Measurements from ENCODE around the gene UBAC2. TPM values are rescaled to one million over a fixed set of nuclear protein-coding genes. Genes with fewer than 3 reads are reported as not detected.

Gene UBAC2
- total and polyA plus RNA-seq, 2 experiments from 2014 or later, result 78.2 to 83.1 TPM

DNA sequence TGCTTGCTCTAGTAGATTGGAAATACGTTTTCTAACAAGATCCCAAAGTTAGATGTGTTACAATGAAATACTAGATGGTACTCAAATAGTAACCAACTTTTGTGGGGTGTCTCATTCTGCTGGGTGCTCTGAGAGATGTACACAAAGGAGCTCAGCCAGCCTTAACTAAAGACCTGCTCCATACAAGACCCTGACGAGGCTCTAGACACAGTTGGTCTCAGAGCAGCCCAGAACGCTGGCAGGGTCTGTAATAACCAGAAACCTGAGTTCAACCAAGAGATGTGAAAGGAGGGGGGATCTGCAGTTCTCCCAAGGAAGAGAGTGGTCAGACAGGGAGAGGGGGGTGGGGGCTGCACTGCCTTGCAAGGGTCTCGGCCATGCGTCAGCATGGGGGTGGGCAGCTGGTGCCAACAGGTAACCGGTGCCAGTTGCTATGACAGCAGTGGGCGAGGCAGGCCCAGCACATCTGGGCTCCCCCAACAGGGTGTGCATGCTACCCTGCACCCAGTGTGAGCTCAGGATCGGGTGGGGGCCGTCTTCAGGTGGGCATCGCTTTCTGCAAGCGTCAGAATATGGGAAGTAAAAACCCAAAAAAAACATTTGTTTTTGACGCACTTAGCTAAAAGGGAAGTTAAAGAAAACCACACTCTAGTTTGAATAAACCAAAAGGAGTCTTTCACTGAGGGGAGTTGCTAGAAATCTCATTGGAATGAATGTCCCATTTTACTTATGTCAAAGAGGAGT lies 174.5 kb downstream of the UBAC2 start:
- no peaks in the 10 kb centered on the region for H3K9me2 ChIP-seq (replicated peaks; ENCODE audit: insufficient read depth)
- H3K27ac ChIP-seq, result no peak overlapping the region
- H3K4me3 ChIP-seq, result no peak overlapping the region
- H3K36me3 ChIP-seq (replicated peaks; ENCODE audit: insufficient read depth, low read depth), result no peaks in the 10 kb centered on the region
- H2AFZ ChIP-seq, result no peak overlapping the region
- no peaks in the 10 kb centered on the region for H4K20me1 ChIP-seq (ENCODE audit: insufficient read depth, poor library complexity, severe bottlenecking)
- WGBS (ENCODE audit: low lambda C conversion rate, missing lambda C conversion rate), result 98% methylated on average over 12 of the region's 12 CpGs
- DNase-seq (ENCODE audit: low spot score), result no peak
- no peak overlapping the region for H3K4me2 ChIP-seq
- H3K9me3 ChIP-seq (ENCODE audit: low read depth), result no peaks in the 10 kb centered on the region
- TF ChIP-seq EZH2 (IDR thresholded peaks at IDR 0.05; ENCODE audit: borderline replicate concordance), result no peak
- TF ChIP-seq EZH2phosphoT487 (IDR thresholded peaks at IDR 0.05; ENCODE audit: low read depth, severe bottlenecking, unreplicated experiment), result no peak
- TF ChIP-seq, protein P1, sequence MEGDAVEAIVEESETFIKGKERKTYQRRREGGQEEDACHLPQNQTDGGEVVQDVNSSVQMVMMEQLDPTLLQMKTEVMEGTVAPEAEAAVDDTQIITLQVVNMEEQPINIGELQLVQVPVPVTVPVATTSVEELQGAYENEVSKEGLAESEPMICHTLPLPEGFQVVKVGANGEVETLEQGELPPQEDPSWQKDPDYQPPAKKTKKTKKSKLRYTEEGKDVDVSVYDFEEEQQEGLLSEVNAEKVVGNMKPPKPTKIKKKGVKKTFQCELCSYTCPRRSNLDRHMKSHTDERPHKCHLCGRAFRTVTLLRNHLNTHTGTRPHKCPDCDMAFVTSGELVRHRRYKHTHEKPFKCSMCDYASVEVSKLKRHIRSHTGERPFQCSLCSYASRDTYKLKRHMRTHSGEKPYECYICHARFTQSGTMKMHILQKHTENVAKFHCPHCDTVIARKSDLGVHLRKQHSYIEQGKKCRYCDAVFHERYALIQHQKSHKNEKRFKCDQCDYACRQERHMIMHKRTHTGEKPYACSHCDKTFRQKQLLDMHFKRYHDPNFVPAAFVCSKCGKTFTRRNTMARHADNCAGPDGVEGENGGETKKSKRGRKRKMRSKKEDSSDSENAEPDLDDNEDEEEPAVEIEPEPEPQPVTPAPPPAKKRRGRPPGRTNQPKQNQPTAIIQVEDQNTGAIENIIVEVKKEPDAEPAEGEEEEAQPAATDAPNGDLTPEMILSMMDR (IDR thresholded peaks at IDR 0.05; ENCODE audit: poor library complexity), result no peak
- no peaks in the 10 kb centered on the region for H3K27me3 ChIP-seq
- H3K79me2 ChIP-seq, result no peaks in the 10 kb centered on the region
- H3K4me1 ChIP-seq (ENCODE audit: insufficient read depth), result no peaks in the 10 kb centered on the region

DNA sequence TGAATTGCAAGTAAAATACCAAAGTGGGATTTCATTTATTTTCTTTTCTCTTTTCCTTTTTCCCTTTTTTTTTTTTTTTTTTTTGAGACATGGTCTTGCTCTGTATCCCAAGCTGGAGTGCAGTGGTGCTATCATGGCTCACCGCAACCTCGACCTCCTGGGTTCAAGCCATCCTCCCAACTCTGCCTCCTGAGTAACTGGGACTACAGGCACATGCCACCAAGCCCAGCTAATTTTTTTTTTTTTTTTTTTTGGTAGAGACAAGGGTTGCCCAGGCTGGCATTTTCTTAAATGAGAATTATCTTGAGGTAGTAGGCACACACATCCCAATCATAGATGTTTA lies 175.1 kb downstream of the UBAC2 start:
- Histone ChIP-seq H3K4me3 (no peak overlapping the region), H3K4me1 (ENCODE audit: insufficient read depth) (no peaks in the 10 kb centered on the region), H4K20me1 (ENCODE audit: insufficient read depth, poor library complexity, severe bottlenecking) (no peaks in the 10 kb centered on the region), H3K27ac (no peak overlapping the region), H3K27me3 (no peaks in the 10 kb centered on the region), H2AFZ (no peak overlapping the region), H3K9me3 (ENCODE audit: low read depth) (no peaks in the 10 kb centered on the region), H3K9me2 (replicated peaks; ENCODE audit: insufficient read depth) (no peaks in the 10 kb centered on the region), H3K4me2 (no peak overlapping the region), H3K36me3 (replicated peaks; ENCODE audit: insufficient read depth, low read depth) (no peaks in the 10 kb centered on the region), H3K79me2 (no peaks in the 10 kb centered on the region)
- TF ChIP-seq EZH2phosphoT487 (IDR thresholded peaks at IDR 0.05; ENCODE audit: low read depth, severe bottlenecking, unreplicated experiment) (no peak), EZH2 (IDR thresholded peaks at IDR 0.05; ENCODE audit: borderline replicate concordance) (no peak)
- TF ChIP-seq, protein P1 (IDR thresholded peaks at IDR 0.05; ENCODE audit: poor library complexity), result no peak
- 97% methylated on average over 2 of the region's 2 CpGs for WGBS (ENCODE audit: low lambda C conversion rate, missing lambda C conversion rate)
- no peak for DNase-seq (ENCODE audit: low spot score)

- 95% methylated on average over 6 of the region's 6 CpGs for WGBS (ENCODE audit: low lambda C conversion rate, missing lambda C conversion rate)
- no peaks in the 10 kb centered on the region for H3K36me3 ChIP-seq (replicated peaks; ENCODE audit: insufficient read depth, low read depth)
Observed at GRCh38 chr13:99376132-99376531, 175.5 kb downstream of the UBAC2 start.

More at GRCh38 chr13:99376132-99376531, 175.5 kb downstream of the UBAC2 start:
- H3K4me3 ChIP-seq, result no peak overlapping the region
- TF ChIP-seq EZH2phosphoT487 (IDR thresholded peaks at IDR 0.05; ENCODE audit: low read depth, severe bottlenecking, unreplicated experiment), result no peak
- no peak for TF ChIP-seq EZH2 (IDR thresholded peaks at IDR 0.05; ENCODE audit: borderline replicate concordance)
- TF ChIP-seq, protein P1 (IDR thresholded peaks at IDR 0.05; ENCODE audit: poor library complexity), result no peak
- H3K79me2 ChIP-seq, result no peaks in the 10 kb centered on the region
- no peaks in the 10 kb centered on the region for H3K9me2 ChIP-seq (replicated peaks; ENCODE audit: insufficient read depth)
- H3K4me2 ChIP-seq, result no peak overlapping the region
- no peaks in the 10 kb centered on the region for H3K9me3 ChIP-seq (ENCODE audit: low read depth)
- no peaks in the 10 kb centered on the region for H4K20me1 ChIP-seq (ENCODE audit: insufficient read depth, poor library complexity, severe bottlenecking)
- H3K27ac ChIP-seq, result no peak overlapping the region
- H3K27me3 ChIP-seq, result no peaks in the 10 kb centered on the region
- H3K4me1 ChIP-seq (ENCODE audit: insufficient read depth), result no peaks in the 10 kb centered on the region
- DNase-seq (ENCODE audit: low spot score), result no peak
- no peak overlapping the region for H2AFZ ChIP-seq

All from hepatocyte (in vitro differentiated cells).